ENCODE data around the gene ANKS1B.
"Not testable (repeated sequence)": the region's sequence is repeated elsewhere in the genome, so short reads cannot be mapped to it uniquely, and the experiment has no call there.

ANKS1B gene

DNA sequence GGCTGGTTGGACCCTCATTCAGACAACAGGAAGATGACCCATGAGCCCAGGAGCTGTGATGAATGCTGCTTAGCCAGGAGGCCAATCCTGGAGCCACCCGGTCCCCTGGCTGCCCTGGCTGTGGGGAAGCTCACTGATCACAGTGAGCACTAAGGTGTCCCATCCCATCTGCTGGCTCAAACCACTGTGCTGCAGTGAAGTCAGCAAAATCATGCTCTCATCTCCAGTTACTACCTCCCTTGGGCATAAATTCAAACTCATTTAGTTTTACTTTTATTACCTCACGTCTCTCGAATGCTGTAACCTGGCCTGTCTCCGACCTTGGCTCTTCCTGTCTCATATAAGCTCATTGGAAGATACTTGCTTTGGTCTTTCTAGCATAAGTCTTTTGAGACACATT, 1227.3 kb downstream of the ANKS1B start:
- DNase-seq (ENCODE audit: low read depth): no peak

DNA sequence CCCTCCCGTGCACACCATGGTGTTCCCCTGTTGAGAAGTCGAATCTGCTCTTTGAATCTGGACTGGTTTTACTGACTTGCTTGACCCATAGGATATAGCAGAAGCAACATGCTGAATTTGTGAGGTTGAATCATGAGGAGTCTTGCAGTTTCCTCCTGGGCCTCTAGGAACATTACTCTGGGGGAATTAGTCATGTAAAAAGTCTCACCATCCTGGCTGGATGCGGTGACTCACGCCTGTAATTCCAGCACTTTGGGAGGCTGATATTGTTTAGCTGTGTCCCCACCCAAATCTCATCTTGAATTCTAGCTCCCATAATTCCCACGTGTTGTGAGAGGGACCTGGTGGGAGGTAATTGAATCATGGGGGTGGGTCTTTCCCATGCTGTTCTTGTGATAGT, 1228.9 kb downstream of the ANKS1B start:
- not testable (repeated sequence) for DNase-seq (ENCODE audit: low read depth)

DNA sequence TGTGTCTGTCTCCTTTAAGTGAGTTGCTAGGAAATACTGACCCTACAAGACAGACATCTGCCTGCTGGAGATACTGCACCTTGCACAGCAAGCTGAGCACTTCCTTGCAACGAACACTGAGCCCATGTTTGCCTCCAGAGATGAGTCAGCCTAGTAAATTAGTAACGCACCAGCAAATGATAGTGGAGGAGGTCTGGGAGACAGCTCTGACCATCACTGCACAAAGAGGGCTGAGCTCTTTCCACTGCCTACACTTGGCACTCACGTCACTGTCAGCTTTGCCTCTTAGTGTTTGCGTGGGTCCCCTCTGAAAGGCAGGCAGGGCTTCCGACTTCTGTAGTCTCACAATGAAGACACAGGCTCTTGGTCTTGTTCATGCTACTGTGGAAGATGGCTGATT, 1230.6 kb downstream of the ANKS1B start:
- no peak for DNase-seq (ENCODE audit: low read depth)

DNA sequence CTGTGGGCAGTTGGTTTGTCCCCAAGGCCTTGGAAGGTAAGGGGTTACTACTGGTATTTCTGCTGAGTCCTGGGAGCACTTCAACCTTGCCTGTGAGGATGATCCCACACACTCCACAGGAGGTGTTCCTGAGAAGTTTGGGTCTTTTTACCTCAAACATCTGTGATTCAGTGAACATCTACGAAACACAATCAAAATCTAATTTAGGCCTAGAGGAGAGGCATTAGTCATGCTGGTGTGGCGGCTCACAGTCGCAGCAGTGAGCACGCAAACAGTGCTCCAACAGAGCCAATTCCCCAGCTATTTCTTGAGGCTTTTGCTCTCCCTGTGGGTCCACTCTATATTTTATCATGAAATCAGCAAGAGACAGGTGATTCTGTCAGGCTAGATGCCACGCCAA, 1232.0 kb downstream of the ANKS1B start:
- no peak for DNase-seq (ENCODE audit: low read depth)

DNA sequence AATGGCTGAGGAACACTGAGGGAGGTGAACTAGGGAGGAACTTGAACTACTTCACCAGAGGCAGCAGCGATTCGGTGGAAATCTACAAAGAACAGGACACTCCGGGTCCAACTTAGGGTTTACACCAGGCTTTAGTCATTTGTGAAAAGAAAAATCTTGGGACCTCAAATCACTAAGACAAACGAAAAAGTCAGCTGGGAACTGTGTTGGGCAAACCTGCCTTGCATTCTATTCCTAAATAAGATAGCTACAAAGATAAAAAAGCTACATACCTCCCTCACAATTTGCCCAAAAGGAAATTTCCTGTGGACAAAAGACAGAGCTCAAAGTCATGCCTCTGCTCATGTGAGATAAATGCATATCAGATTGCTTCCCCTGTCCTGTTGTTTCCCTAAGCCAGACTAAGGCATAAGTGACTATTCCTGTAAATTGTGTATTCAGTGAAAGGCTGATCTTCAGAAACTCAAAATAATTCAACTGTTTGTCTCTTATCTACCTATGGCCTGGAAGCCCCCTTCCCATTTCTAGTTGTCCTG, 1233.1 kb downstream of the ANKS1B start:
- no peak for DNase-seq (ENCODE audit: low read depth)

DNA sequence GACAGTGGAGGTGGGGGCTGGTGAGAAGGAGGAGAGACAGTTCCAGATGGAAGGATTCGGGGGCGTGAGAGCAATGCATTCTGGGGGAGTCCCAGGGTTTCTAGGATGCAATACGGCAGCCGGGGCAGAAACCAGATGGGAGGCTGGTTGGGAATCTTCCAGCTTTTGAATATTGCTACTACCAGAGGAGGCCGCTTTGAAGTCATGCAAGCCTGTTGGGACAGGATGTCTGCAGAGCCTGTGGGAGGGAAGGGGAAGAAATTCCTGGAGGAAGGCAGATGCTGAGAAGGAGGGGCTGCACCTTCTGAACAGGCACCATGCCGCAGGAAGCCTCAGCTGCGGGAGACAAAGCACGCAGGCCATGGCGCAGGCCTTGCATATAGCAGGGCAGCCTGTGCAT, 1234.2 kb downstream of the ANKS1B start:
- no peak for DNase-seq (ENCODE audit: low read depth)

- no peak for DNase-seq (ENCODE audit: low read depth)
Measured at GRCh38 chr12:98748463-98748862, 1236.3 kb downstream of the ANKS1B start.

DNA sequence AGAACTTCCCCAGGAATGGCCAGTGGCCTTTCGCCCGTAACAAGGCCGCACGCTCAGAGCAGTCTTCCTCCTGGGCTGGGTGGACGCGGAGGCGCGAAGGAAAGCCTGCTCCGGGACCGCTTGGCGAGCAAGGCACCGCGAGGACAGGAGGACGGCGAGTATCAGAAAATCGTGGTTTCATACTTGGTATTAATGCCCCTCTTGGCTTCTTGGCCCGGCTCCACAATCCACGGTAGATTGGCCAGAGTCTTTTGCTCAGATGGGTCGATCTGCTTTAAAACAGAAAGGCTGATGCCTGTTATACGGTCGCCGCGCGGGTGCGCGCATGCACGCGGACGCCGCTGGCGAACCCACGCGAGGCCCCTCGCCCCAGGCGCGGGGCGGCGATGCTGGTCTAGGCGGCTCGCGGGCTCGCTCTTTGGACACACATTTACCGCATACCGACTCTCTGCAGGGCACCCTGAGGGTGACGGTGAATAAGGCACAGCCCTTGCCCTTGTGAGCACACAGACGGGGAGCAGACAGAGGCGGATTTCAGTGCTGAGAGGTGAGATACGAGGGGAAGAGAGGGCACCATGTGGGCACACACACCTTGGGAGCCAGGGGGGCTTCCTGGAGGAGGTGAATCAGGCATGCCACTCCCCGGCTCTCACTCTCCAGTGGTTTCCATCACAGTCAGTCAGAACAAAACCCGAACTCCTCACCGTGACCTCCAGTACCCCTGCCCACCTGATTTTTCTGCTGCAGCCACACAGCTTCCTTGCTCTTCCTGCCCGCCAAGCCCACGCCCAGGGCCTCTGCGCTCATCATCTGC, 1239.0 kb downstream of the ANKS1B start:
- no peak for DNase-seq (ENCODE audit: low read depth)

GRCh38 chr12:98744680-98745079, 1240.1 kb downstream of the ANKS1B start:
- DNase-seq (ENCODE audit: low read depth): no peak

DNA sequence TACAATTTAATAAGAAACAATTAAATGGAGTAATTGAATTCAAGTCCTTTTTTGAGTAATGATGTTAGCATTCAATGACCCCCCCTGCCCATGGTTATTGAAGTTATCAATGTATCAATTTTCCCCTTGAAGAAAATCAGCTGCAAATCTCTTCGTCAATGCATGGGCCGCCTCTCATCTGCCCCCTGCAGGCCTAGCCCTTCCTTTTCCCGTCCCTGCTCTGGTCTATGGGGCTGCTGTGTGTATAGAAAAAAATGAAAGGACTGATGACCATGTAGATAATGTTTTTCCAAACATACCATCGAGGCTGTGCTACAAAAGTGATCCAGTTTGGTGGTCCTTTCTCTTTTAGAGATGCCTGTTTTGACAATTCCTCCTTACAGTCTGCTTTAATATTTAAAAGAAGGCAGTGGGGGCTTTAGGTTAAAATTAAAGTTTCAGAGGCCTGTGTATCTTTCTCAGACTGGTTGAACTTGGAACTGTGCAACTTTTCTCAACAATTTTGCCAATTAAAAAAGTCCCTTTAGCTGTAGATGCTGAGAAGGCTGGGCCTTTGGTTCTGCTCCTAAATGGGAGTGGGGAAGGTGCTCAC, 1241.3 kb downstream of the ANKS1B start:
- DNase-seq (ENCODE audit: low read depth): no peak

- no peak for DNase-seq (ENCODE audit: low read depth)
Measured at GRCh38 chr12:98741556-98742265, 1243.0 kb downstream of the ANKS1B start.

GRCh38 chr12:98741196-98741555, 1243.6 kb downstream of the ANKS1B start:
- no peak for DNase-seq (ENCODE audit: low read depth)

DNA sequence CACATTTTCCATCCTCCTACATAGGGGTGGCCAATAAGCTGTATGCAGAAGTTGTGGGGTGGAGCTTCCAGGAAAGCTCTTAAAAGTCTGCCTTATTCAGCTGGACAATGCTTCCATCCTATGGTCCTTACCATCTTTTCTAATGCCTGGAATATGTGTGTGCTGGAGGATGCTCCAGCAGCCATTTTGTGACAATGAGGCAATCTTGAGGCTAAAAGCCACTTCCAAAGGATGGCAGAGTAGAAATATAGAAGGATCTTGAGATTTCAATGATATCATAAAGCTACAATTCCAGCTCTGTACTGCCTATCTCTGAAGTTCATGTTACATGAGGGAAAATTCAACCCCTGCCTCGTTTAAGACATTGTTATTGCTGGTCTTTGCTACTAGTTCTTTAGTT, 1244.0 kb downstream of the ANKS1B start:
- no peak for DNase-seq (ENCODE audit: low read depth)

DNA sequence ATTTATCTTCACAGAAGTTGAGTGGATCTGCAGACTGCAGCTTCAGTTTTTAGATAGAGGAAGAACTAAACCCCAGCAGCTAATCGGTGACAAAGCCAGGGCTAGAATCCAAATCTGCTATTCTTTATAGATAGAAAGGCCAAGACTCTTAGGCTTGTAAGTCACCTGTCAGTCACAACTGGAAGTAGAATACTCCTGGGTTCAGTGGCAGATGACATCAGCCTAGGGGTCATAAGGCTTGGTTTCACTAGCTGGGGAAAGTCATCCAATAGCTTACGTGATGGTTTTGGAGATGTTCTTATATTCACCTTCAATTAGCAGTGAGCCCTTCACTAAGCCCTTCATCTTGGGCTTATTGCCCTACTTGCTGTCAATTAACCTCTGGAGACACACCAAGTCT, 1246.2 kb downstream of the ANKS1B start:
- DNase-seq (ENCODE audit: low read depth): no peak

GRCh38 chr12:98738002-98738401, 1246.7 kb downstream of the ANKS1B start:
- DNase-seq (ENCODE audit: low read depth): no peak

DNA sequence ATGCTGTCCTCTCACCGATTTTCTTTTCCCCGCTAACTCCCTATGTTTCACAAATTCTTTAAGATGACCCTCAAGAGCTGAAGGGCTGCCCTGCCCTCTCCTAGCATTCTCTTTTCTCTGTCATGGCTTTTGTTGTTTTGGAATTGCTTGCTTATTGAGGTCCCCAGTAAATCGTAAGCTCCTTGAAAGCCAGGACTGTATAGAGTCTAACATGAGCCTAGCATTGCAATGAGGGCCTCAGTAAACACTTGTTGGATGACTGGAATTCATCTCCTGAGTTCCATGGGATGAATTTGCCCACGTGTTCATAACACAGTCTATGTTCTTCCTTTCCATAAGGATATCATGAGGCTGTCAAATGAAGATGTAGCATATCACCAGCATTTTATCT, 1247.4 kb downstream of the ANKS1B start:
- DNase-seq (ENCODE audit: low read depth): no peak

DNA sequence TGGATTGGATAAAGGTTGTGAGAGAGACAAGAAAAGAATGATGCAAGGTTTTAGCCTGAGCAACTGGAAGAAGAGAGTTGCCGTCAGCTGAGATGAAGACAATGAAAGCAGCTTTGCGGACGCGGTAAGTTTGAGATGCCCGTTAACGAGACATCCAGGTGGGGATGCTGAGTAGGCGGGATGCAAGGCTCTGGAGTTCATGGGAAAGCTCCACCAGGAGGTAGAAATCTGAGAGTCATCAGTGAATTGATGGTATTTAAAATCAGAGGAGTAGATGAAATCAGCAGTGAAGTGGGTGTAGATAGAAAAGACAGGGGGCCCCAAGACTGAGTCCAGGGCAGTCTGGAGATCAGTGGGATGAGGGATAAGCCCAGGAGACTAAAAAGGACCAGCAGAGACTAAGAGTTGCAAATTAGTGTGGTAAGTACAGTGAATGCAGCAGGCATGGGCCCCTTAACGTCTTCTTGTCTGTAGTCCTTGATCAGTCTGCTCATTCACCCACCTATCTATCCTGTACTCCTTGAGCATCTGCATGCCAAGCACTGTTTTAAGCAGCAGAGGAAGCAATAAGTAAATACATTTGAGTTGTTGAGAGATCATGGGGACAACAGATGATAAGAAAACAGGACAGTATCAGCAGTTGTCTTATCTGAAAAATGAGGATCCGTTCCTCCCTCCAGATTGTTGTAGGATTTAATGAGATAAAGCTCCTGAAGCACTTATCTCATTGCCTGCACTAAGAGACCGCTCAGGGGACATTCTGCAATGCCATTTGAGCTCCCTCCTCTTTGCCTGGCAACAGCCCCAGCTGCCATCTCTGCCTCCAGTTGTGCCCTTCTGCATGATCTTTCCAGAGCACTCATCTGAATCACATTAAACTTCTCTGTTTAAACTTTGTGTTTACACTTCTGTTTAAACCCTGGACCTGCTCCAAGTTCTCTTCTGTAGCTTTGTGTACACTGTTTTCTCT, 1248.1 kb downstream of the ANKS1B start:
- no peak for DNase-seq (ENCODE audit: low read depth)

GRCh38 chr12:98735821-98736220, 1248.9 kb downstream of the ANKS1B start:
- DNase-seq (ENCODE audit: low read depth): no peak

GRCh38 chr12:98733667-98734350, 1250.9 kb downstream of the ANKS1B start:
- no peak for DNase-seq (ENCODE audit: low read depth)

DNA sequence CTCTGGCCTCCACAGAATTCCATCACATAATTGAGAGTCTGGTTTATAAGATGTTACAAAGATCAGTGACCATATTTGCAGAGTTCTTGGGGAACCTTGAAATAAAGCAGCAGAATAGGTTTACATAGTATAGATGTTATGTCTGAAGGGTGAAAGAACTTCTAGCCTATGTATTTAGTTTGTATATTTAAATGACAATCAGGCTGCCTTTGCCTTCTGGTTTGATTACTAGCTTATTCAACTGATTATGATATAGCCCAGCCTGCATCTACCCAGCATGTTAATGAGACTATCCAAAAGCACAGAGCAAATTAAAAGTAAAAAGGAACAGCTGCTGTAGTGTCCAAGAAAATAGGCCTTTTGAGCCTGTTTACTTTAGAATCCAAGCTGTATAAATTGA, 1254.3 kb downstream of the ANKS1B start:
- DNase-seq (ENCODE audit: low read depth): no peak

- no peak for DNase-seq (ENCODE audit: low read depth)
Measured at GRCh38 chr12:98727196-98727595, 1257.5 kb downstream of the ANKS1B start.

Measured in stimulated activated CD8-positive, alpha-beta memory T cell treated with anti-CD3 and anti-CD28 coated beads, Interleukin-12 subunit alpha, Interleukin-12 subunit beta, amount 100 ng/mL, for 4 hours (primary cell).